Activated T-helper 1 cell treated with Interleukin-2 at 50 U/mL for 16 hours (primary cell): ENCODE results near the gene CYP2C9.
"Not testable (repeated sequence)": the region's sequence is repeated elsewhere in the genome, so short reads cannot be mapped to it uniquely, and the experiment has no call there.

Source experiments
- DNase-seq: peaks from one replicate; pipeline ENCODE4 v3.0.0-alpha.2; 2020; ENCODE audit warnings: low read depth

CYP2C9 gene

GRCh38 chr10:94938383-94938782 is at the start of gene CYP2C9:
CYP2C9 (plus strand) TSS chr10:94938658; CDS start chr10:94938683, 25 bp downstream.
- DNase-seq, result no peak

GRCh38 chr10:94889123-94889522 is 49.3 kb upstream of the CYP2C9 start:
- no peak for DNase-seq

GRCh38 chr10:94890264-94891022 is 48.0 kb upstream of the CYP2C9 start:
- DNase-seq, result no peak

- not testable (repeated sequence) for DNase-seq
These were observed 40.0 kb upstream of the CYP2C9 start for GRCh38 chr10:94898414-94898813.

GRCh38 chr10:94902080-94902479 is 36.4 kb upstream of the CYP2C9 start:
- no peak for DNase-seq

GRCh38 chr10:94902570-94902969 is 35.9 kb upstream of the CYP2C9 start:
- DNase-seq, result no peak

- DNase-seq, result not testable (repeated sequence)
These were observed 33.8 kb upstream of the CYP2C9 start for GRCh38 chr10:94904506-94905148.

- DNase-seq, result no peak
These were observed 22.0 kb upstream of the CYP2C9 start for GRCh38 chr10:94916423-94916822.

- DNase-seq, result no peak
These were observed 1.7 kb upstream of the CYP2C9 start for GRCh38 chr10:94936721-94937120.

GRCh38 chr10:94943432-94944103 is 5.1 kb downstream of the CYP2C9 start:
- not testable (repeated sequence) for DNase-seq

- DNase-seq, result not testable (repeated sequence)
These were observed 7.7 kb downstream of the CYP2C9 start for GRCh38 chr10:94946181-94946580.

- no peak for DNase-seq
These were observed 25.4 kb downstream of the CYP2C9 start for GRCh38 chr10:94963901-94964300.

- DNase-seq, result no peak
These were observed 45.1 kb downstream of the CYP2C9 start for GRCh38 chr10:94983555-94983954.

GRCh38 chr10:94989192-94989591 is 50.7 kb downstream of the CYP2C9 start:
- DNase-seq, result no peak

GRCh38 chr10:94991243-94991888 is 52.9 kb downstream of the CYP2C9 start:
- DNase-seq, result no peak

GRCh38 chr10:94992811-94993210 is 54.4 kb downstream of the CYP2C9 start:
- no peak for DNase-seq

GRCh38 chr10:94997741-94998174 is 59.3 kb downstream of the CYP2C9 start:
- no peak for DNase-seq

GRCh38 chr10:95026461-95026860 is 88.0 kb downstream of the CYP2C9 start:
- no peak for DNase-seq

- no peak for DNase-seq
These were observed 93.2 kb downstream of the CYP2C9 start for GRCh38 chr10:95031656-95032055.

GRCh38 chr10:95034401-95034800 is 95.9 kb downstream of the CYP2C9 start:
- no peak for DNase-seq

GRCh38 chr10:95035332-95036295 is 97.2 kb downstream of the CYP2C9 start:
- DNase-seq, result no peak
